Measurements from ENCODE around the gene UTS2R. TPM values are rescaled to one million over a fixed set of nuclear protein-coding genes. Genes with fewer than 3 reads are reported as not detected.

The UTS2R gene
- total RNA-seq, 1 experiment from 2014 or later, result 0.46 TPM

GRCh38 chr17:82327289-82327688, 44.3 kb upstream of the UTS2R start:
- Mint-ChIP-seq H3K4me3 (no peak overlapping the region), H3K27ac (no peak overlapping the region), H3K36me3 (no peaks in the 10 kb centered on the region), H3K27me3 (ENCODE audit: low read depth) (peaks cover 18% of the 10 kb centered on the region), H3K9me3 (no peaks in the 10 kb centered on the region), H3K4me1 (peaks cover 7% of the 10 kb centered on the region)
- POLR2A ChIA-PET, result no interaction called here
- TF ChIP-seq ZBTB43 (CRISPR knock-in tag; IDR thresholded peaks at IDR 0.05), result no peak
- TF ChIP-seq ZNF317 (CRISPR knock-in tag; IDR thresholded peaks at IDR 0.05; ENCODE audit: borderline replicate concordance, low read depth), result no peak
- no peak for TF ChIP-seq E2F4 (CRISPR knock-in tag; IDR thresholded peaks at IDR 0.05; ENCODE audit: borderline replicate concordance, low read depth)
- no peak for TF ChIP-seq CREB1 (CRISPR knock-in tag; IDR thresholded peaks at IDR 0.05)
- TF ChIP-seq MAX (CRISPR knock-in tag; IDR thresholded peaks at IDR 0.05), result no peak
- no peak for TF ChIP-seq MXD4 (CRISPR knock-in tag; IDR thresholded peaks at IDR 0.05; ENCODE audit: borderline replicate concordance)
- TF ChIP-seq ATF3 (CRISPR knock-in tag; conservative IDR thresholded peaks at IDR 0.05), result no peak
- TF ChIP-seq ESRRA (CRISPR knock-in tag; IDR thresholded peaks at IDR 0.05; ENCODE audit: borderline replicate concordance), result no peak
- TF ChIP-seq ATF6 (CRISPR knock-in tag; IDR thresholded peaks at IDR 0.05), result no peak
- no peak for TF ChIP-seq HMGXB4 (CRISPR knock-in tag; IDR thresholded peaks at IDR 0.05)
- no peak for TF ChIP-seq ZNF281 (CRISPR knock-in tag; IDR thresholded peaks at IDR 0.05)
- no peak for TF ChIP-seq NFYB (CRISPR knock-in tag; conservative IDR thresholded peaks at IDR 0.05; ENCODE audit: low read depth)
- no peak for TF ChIP-seq SOX15 (CRISPR knock-in tag; IDR thresholded peaks at IDR 0.05)
- CTCF ChIA-PET, result interaction anchor here (0.7 to 1.7 kb wide), 3 partner anchors 10 to 121 kb away, joined by 4 to 8 read pairs (median 5); no protein-coding TSS in a partner anchor
- DNase-seq (ENCODE audit: low spot score) (no peak), ATAC-seq (peak; percentile 9; the same call in 1 of the 2 replicates)

GRCh38 chr17:82327757-82328140, 43.8 kb upstream of the UTS2R start:
- H3K36me3 Mint-ChIP-seq, result no peaks in the 10 kb centered on the region
- no peak overlapping the region for H3K27ac Mint-ChIP-seq
- H3K9me3 Mint-ChIP-seq, result no peaks in the 10 kb centered on the region
- ChIA-PET CTCF (interaction anchor here (0.7 to 1.7 kb wide), 3 partner anchors 9 to 122 kb away, joined by 4 to 8 read pairs (median 5); no protein-coding TSS in a partner anchor), POLR2A (no interaction called here)
- ATAC-seq (no peak), DNase-seq (ENCODE audit: low spot score) (no peak)
- no peak overlapping the region for H3K4me3 Mint-ChIP-seq
- peaks cover 23% of the 10 kb centered on the region for H3K27me3 Mint-ChIP-seq (ENCODE audit: low read depth)
- H3K4me1 Mint-ChIP-seq, result peaks cover 8% of the 10 kb centered on the region
- TF ChIP-seq PRRX2 (CRISPR knock-in tag; IDR thresholded peaks at IDR 0.05) (no peak), ZNF425 (CRISPR knock-in tag; conservative IDR thresholded peaks at IDR 0.05) (no peak), FOXK1 (CRISPR knock-in tag; IDR thresholded peaks at IDR 0.05) (no peak), MXD4 (CRISPR knock-in tag; IDR thresholded peaks at IDR 0.05; ENCODE audit: borderline replicate concordance) (no peak), SMAD4 (CRISPR knock-in tag; IDR thresholded peaks at IDR 0.05) (no peak), CDX4 (CRISPR knock-in tag; IDR thresholded peaks at IDR 0.05; ENCODE audit: borderline replicate concordance) (no peak), FOXJ3 (CRISPR knock-in tag; IDR thresholded peaks at IDR 0.05; ENCODE audit: borderline replicate concordance) (no peak), ZNF263 (CRISPR knock-in tag; IDR thresholded peaks at IDR 0.05; ENCODE audit: low read depth) (no peak), USF2 (CRISPR knock-in tag; IDR thresholded peaks at IDR 0.05) (no peak)

All from WTC11 (cell line).